Kidney (tissue), 14 donors: ENCODE measurements around the gene SLFN12L. TPM values are rescaled to one million over a fixed set of nuclear protein-coding genes. Genes with fewer than 3 reads are reported as not detected.

ENCODE experiments used
- DNase-seq, 5 donors: peaks; one replicate each; pipeline ENCODE4 v3.0.0-alpha.2; 2013 to 2020
- FAIRE-seq: peaks from 2 replicates; lab custom pipeline; 2012; peaks lifted over from hg19 to GRCh38; lab: Jason Lieb, UNC
- H3K27ac ChIP-seq, 2 donors: one replicate each; pipeline ENCODE4 v1.7.0; 2013; ENCODE audit warnings: low read depth in 2 of 2, low read length in 2 of 2, inconsistent platforms in 1 of 2
- H3K27me3 ChIP-seq: one replicate; pipeline ENCODE4 v1.7.1; 2013; ENCODE audit warnings: low read length, inconsistent platforms; ENCODE audit not compliant: control insufficient read depth, insufficient read depth
- H3K36me3 ChIP-seq, 3 donors: one replicate each; pipeline versions ENCODE4 v1.7.0 to v1.7.1; 2013; ENCODE audit warnings: low read length in 3 of 3, control low read depth in 1 of 3, inconsistent platforms in 1 of 3; ENCODE audit not compliant: insufficient read depth in 3 of 3, control insufficient read depth in 2 of 3
- H3K4me1 ChIP-seq, 3 donors: one replicate each; pipeline versions ENCODE4 v1.7.0 to v1.7.1; 2013; ENCODE audit warnings: low read length in 3 of 3, inconsistent platforms in 1 of 3, low read depth in 1 of 3; ENCODE audit not compliant: control insufficient read depth in 2 of 3, insufficient read depth in 2 of 3
- H3K4me3 ChIP-seq, 3 donors: one replicate each; pipeline versions ENCODE4 v1.7.0 to v1.8.1; 2013; ENCODE audit warnings: low read length in 3 of 3, control low read depth in 1 of 3, inconsistent platforms in 1 of 3
- H3K9ac ChIP-seq, 3 donors: one replicate each; pipeline versions ENCODE4 v1.7.0 to v1.7.1; 2013; ENCODE audit warnings: low read length in 3 of 3, control low read depth in 1 of 3, inconsistent platforms in 1 of 3
- H3K9me3 ChIP-seq, 3 donors: one replicate each; pipeline versions ENCODE4 v1.7.0 to v1.7.1; 2013; ENCODE audit warnings: low read length in 3 of 3, control low read depth in 1 of 3, inconsistent platforms in 1 of 3; ENCODE audit not compliant: control insufficient read depth in 2 of 3, insufficient read depth in 1 of 3
- CTCF ChIP-seq: IDR thresholded peaks from 3 replicates; pipeline ENCODE4 v1.5.1; 2012; ENCODE audit warnings: mild to moderate bottlenecking, moderate library complexity, borderline replicate concordance; ENCODE audit not compliant: insufficient read depth; ENCODE audit errors: extremely low read depth
- intact Hi-C: fragments of 100-400 bp; cut with DNase I; formaldehyde crosslinking; loops from one replicate; pipeline ENCODE4 v1.11.1; 2022
- polyA plus RNA-seq: library from polyadenylated mRNA; stranded (reverse); fragments of 350-450 nt; fragmentation: Illumina TruSeq; extraction: RNeasy Lipid Tissue Mini Kit (QIAGEN cat#74804); gene quantifications from one replicate; pipeline ENCODE4 v1.2.3, GENCODE V29; 2014; ENCODE audit warnings: low read depth, low replicate concordance; ENCODE audit not compliant: insufficient read depth
- total RNA-seq: library from RNA; stranded (reverse); fragmentation: NEBNext Ultra II Directional; extraction: Animal tissue kit (Norgen Biotek cat#: 25700); gene quantifications from one replicate; pipeline ENCODE4 v1.2.1, GENCODE V29; 2021
- donor health status: control.
- donor health status: control.
- donor health status: control.
- donor health status: control.
- donor health status: control.
- donor health status: DM: yes; HTN: yes; CAD: no.
- donor health status: Normal renal cell carcinoma (clear cell type).

The SLFN12L gene
- total and polyA plus RNA-seq, 2 donors from 2014 or later: 0.62 to 6.2 TPM

GRCh38 chr17:35575759-35576158 lies 38.3 kb upstream of the SLFN12L start:
- H3K4me3 ChIP-seq: no peak overlapping the region
- TF ChIP-seq CTCF: no peak
- no peak overlapping the region for H3K9ac ChIP-seq
- no peak overlapping the region for H3K27ac ChIP-seq
- H3K9me3 ChIP-seq: no peaks in the 10 kb centered on the region
- FAIRE-seq: no peak
- H3K4me1 ChIP-seq: peaks cover 0 to 14% (median 11%) of the 10 kb centered on the region in 3 donors
- no peaks in the 10 kb centered on the region for H3K27me3 ChIP-seq
- peaks cover 5 to 7% (median 5%) of the 10 kb centered on the region in 3 donors for H3K36me3 ChIP-seq
- intact Hi-C loops: no loop called here
- no peak for DNase-seq

GRCh38 chr17:35569405-35569804 lies 31.9 kb upstream of the SLFN12L start:
- no peaks in the 10 kb centered on the region for H3K36me3 ChIP-seq
- intact Hi-C loops: no loop called here
- no peak overlapping the region for H3K4me3 ChIP-seq
- DNase-seq (no peak), FAIRE-seq (no peak)
- no peak overlapping the region for H3K9ac ChIP-seq
- H3K4me1 ChIP-seq: peaks cover 0 to 9% (median 5%) of the 10 kb centered on the region in 3 donors
- no peaks in the 10 kb centered on the region for H3K9me3 ChIP-seq
- no peaks in the 10 kb centered on the region for H3K27me3 ChIP-seq
- no peak for TF ChIP-seq CTCF
- H3K27ac ChIP-seq: no peak overlapping the region

GRCh38 chr17:35568561-35568960 lies 31.1 kb upstream of the SLFN12L start:
- peak overlapping the region in 1 of 2 donors; percentile 13 for H3K27ac ChIP-seq
- FAIRE-seq: no peak

More at GRCh38 chr17:35568561-35568960, 31.1 kb upstream of the SLFN12L start:
- Histone ChIP-seq H3K27me3 (no peaks in the 10 kb centered on the region), H3K9me3 (no peaks in the 10 kb centered on the region), H3K4me1 (peaks cover 0 to 9% (median 5%) of the 10 kb centered on the region in 3 donors), H3K9ac (peak overlapping the region; percentile 45 to 96 (median 96)), H3K4me3 (peak overlapping the region; percentile 92 to 99 (median 97)), H3K36me3 (no peaks in the 10 kb centered on the region)
- intact Hi-C loops: no loop called here
- no peak for TF ChIP-seq CTCF
- DNase-seq: peak in 2 of 5 donors; percentile 22 to 41
